ENCODE measurements around the gene LRRC74B.

GRCh38 chr22:21000987-21001600, 44.7 kb upstream of the LRRC74B start:
- TF ChIP-seq CTCF (IDR thresholded peaks at IDR 0.05), result no peak
- no peak for TF ChIP-seq POLR2A (IDR thresholded peaks at IDR 0.05)

All from adrenal gland (tissue), 5 donors.